ENCODE measurements around the gene POU2F3.

The POU2F3 gene

DNA sequence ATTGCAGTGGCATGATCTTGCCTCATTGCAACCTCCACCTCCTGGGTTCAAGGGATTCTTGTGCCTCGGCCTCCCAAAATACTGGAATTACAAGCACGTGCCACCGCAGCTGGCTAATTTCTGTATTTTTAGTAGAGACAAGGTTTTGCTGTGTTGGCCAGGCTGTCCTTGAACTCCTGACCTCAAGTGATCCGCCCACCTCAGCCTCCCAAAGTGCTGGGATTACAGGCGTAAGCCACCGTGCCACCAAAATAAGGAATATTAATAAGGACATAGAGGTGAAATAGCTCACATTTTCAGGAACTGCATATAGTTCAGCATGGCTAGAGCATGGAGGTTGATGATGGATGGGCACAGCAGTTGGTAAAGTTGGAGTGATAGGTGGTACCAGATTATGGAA, 117.7 kb downstream of the POU2F3 start:
- no peak for DNase-seq
- intact Hi-C loops (cut with DNase I) = no loop called here

DNA sequence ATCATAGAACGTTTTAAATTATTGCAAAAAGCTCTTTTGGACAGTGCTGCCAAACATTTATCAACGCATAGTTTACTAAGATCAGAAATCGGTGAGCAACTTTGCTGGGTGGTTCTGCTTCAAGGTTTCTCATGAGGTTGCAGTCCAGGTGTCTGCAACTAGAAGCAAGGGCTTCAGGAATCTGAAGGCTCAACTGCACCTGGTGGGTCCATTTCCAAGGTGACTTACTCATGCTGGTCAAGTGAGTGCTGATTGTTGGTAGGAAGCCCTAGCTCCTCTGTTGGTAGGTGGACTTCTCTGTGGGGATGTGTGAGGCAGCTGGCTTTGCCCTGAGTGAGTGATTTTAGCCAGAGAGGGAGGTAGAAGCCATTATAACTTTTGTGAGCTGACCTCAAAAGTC, 118.8 kb downstream of the POU2F3 start:
- no peak for DNase-seq
- intact Hi-C loops (cut with DNase I) = no loop called here

DNA sequence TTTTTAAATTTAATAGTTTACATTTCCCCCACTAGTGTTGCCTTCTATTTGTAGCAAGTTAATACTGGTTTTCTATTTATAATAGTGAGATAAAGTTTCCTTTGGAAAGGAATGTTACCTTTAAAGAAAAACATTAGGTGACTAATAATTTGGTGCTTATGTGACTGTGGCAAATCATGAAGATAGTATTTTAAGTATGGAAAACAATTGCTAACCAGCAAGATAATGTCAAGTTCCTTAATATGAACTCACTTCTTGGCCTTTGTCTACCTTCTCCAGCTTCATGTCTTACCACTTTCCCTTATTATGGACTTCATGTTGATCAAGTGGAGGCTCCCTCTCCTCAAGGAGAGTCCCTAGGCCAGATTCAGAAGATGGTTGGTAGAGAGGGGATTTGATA, 123.5 kb downstream of the POU2F3 start:
- DNase-seq = no peak
- intact Hi-C loops (cut with DNase I) = no loop called here

DNA sequence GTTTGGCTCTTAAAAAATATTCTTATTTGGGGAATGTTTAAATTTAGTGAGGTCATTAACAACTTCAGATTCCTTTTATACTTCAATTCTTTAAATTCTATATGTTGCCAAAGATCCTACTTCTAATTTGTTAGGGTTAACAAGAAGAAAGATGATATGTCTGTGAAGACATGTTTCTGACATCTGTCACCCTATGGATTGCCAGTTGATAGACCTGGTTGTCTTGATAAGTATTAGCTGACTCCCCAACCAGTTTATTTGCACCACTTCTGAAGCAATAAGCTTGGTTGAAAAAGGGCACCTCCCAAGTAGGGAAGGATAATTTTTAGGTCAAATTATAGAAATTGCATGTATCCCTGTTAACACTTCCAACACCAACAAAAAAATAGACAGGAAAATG, 125.6 kb downstream of the POU2F3 start:
- no peak for DNase-seq
- intact Hi-C loops (cut with DNase I) = no loop called here

Measured in posterior cingulate gyrus (tissue), 11 donors.